Measurements from ENCODE around the gene ADGRF1.
"Not testable (repeated sequence)": the region's sequence is repeated elsewhere in the genome, so short reads cannot be mapped to it uniquely, and the experiment has no call there.

Gene ADGRF1

GRCh38 chr6:47019941-47020340 is 22.2 kb downstream of the ADGRF1 start:
- FAIRE-seq = no peak

GRCh38 chr6:47016909-47017308 is 25.2 kb downstream of the ADGRF1 start:
- no peak for FAIRE-seq

GRCh38 chr6:47016261-47016660 is 25.9 kb downstream of the ADGRF1 start:
- FAIRE-seq = no peak

GRCh38 chr6:47014401-47014800 is 27.7 kb downstream of the ADGRF1 start:
- FAIRE-seq = no peak

GRCh38 chr6:47009583-47009982 is 32.5 kb downstream of the ADGRF1 start:
- no peak for FAIRE-seq

- no peak for FAIRE-seq
Measured at GRCh38 chr6:47008397-47008763, 33.8 kb downstream of the ADGRF1 start.

GRCh38 chr6:47007657-47008396 is 34.3 kb downstream of the ADGRF1 start:
- FAIRE-seq = no peak

GRCh38 chr6:47005486-47005885 is 36.6 kb downstream of the ADGRF1 start:
- FAIRE-seq = no peak

- FAIRE-seq = no peak
Measured at GRCh38 chr6:47004463-47004862, 37.7 kb downstream of the ADGRF1 start.

GRCh38 chr6:47000842-47001241 is 41.3 kb downstream of the ADGRF1 start:
- no peak for FAIRE-seq

GRCh38 chr6:46998436-46999017 is 43.6 kb downstream of the ADGRF1 start:
- FAIRE-seq = no peak

- FAIRE-seq = no peak
Measured at GRCh38 chr6:46997646-46998045, 44.5 kb downstream of the ADGRF1 start.

GRCh38 chr6:46996860-46997641 is 45.1 kb downstream of the ADGRF1 start:
- FAIRE-seq = no peak

GRCh38 chr6:46994933-46995332 is 47.2 kb downstream of the ADGRF1 start:
- FAIRE-seq = no peak

- no peak for FAIRE-seq
Measured at GRCh38 chr6:46993846-46994245, 48.3 kb downstream of the ADGRF1 start.

GRCh38 chr6:46992391-46992790 is 49.7 kb downstream of the ADGRF1 start:
- not testable (repeated sequence) for FAIRE-seq

- not testable (repeated sequence) for FAIRE-seq
Measured at GRCh38 chr6:46990818-46991510, 51.2 kb downstream of the ADGRF1 start.

- FAIRE-seq = no peak
Measured at GRCh38 chr6:46990031-46990644, 52.0 kb downstream of the ADGRF1 start.

GRCh38 chr6:46989398-46989797 is 52.7 kb downstream of the ADGRF1 start:
- FAIRE-seq = no peak

GRCh38 chr6:46985943-46986342 is 56.2 kb downstream of the ADGRF1 start:
- no peak for FAIRE-seq

- FAIRE-seq = no peak
Measured at GRCh38 chr6:46983007-46983411, 59.1 kb downstream of the ADGRF1 start.

- no peak for FAIRE-seq
Measured at GRCh38 chr6:46979206-46979605, 62.9 kb downstream of the ADGRF1 start.

- FAIRE-seq = no peak
Measured at GRCh38 chr6:46974786-46975185, 67.3 kb downstream of the ADGRF1 start.

Measured in A204.1 (cell line).